ENCODE data around the gene MEGF11.

DNA sequence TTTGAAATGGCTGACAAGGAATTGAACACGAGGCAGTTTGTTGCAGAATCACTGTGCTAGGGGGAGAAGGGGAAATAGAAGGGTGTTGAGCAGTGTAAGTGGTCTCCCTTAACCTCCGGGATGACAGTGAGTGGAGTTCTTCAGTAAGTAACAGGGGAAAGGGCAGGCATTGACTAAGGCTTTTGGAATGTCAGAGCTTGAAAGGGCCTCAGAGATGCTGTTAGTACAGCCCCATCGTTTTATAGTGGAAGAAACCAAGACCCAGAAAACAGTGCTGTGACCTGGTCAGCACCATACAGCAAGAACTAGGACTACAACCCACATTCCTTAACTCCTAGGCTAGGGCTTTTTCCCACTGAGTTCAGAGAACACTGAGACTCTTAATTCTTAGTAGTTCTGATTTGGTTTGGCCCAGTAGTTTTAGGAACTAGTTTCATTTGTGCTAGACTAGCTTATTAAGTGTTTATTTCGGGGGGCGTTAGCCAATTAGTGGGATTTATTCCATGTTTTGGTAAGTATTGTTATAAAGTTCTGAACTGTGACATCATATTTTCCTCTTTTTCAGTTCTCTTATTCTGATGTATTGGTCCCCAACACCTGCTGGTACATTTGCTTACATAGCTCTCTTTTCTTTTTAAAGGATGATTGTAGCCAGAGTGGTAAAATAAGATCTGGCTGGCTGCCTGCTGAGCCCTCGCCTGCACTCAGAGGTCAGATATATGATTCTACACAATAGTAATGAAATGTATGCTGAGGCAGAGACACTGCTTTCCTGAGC lies 350.1 kb downstream of the MEGF11 start:
- TF ChIP-seq CTCF (IDR thresholded peaks at IDR 0.05) (no peak), JUND (IDR thresholded peaks at IDR 0.05) (no peak), CHD2 (IDR thresholded peaks at IDR 0.05; ENCODE audit: low read length, partially characterized antibody) (no peak), TCF12 (IDR thresholded peaks at IDR 0.05) (no peak)
